ENCODE results near the gene PTPN14. TPM values are rescaled to one million over a fixed set of nuclear protein-coding genes. Genes with fewer than 3 reads are reported as not detected.

The PTPN14 gene
- total RNA-seq, 2 experiments from 2014 or later = 0.92 to 1.3 TPM

DNA sequence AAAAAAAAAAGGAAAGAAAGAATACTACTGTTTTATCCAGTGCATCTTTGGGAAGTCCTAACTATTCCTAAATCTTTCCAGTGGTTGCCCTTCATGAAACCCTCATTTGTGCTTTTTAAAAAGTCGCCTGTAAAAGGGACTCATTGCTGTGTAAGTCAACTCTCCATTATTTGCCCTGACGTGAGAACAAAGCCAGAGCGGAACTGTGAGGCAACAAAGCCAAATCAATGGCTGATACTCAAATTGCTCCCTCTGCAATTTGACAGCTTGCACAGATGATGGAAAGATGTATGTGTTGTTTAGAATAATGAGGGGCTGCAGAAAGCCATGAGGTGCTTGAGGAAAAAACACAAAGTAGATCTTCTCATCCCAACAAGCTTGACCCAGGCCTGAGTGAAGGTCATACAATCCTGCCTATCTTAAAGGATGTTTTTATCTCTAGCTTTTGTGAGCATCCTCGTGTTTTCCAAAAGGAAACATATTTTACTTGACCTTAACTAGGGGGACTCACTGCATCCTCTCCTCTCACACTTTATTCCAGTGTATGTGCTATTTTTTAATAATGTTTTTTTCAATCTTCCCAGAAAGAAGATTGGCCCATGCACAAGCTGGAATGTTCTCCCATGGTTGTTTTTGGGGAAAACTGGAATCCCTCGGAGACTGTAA is 237.1 kb downstream of the PTPN14 start:
- Mint-ChIP-seq H3K4me3 (no peak overlapping the region), H3K36me3 (peaks cover 7% of the 10 kb centered on the region), H3K4me1 (peaks cover 15% of the 10 kb centered on the region), H3K27ac (no peak overlapping the region), H3K9me3 (no peaks in the 10 kb centered on the region), H3K27me3 (no peaks in the 10 kb centered on the region)
- no peak for DNase-seq

GRCh38 chr1:214312530-214313051 is 238.8 kb downstream of the PTPN14 start:
- no peak overlapping the region for H3K27ac Mint-ChIP-seq
- H3K9me3 Mint-ChIP-seq = no peaks in the 10 kb centered on the region
- H3K36me3 Mint-ChIP-seq = peaks cover 3% of the 10 kb centered on the region
- H3K27me3 Mint-ChIP-seq = no peaks in the 10 kb centered on the region
- peaks cover 22% of the 10 kb centered on the region for H3K4me1 Mint-ChIP-seq
- no peak for DNase-seq
- H3K4me3 Mint-ChIP-seq = no peak overlapping the region

GRCh38 chr1:214310777-214311690 is 240.4 kb downstream of the PTPN14 start:
- DNase-seq = no peak
- peaks cover 3% of the 10 kb centered on the region for H3K36me3 Mint-ChIP-seq
- peaks cover 22% of the 10 kb centered on the region for H3K4me1 Mint-ChIP-seq
- H3K27me3 Mint-ChIP-seq = no peaks in the 10 kb centered on the region
- H3K27ac Mint-ChIP-seq = no peak overlapping the region
- peak overlapping the region; percentile 48 for H3K4me3 Mint-ChIP-seq
- H3K9me3 Mint-ChIP-seq = no peaks in the 10 kb centered on the region

GRCh38 chr1:214310010-214310409 is 241.4 kb downstream of the PTPN14 start:
- Mint-ChIP-seq H3K27me3 (no peaks in the 10 kb centered on the region), H3K36me3 (peaks cover 3% of the 10 kb centered on the region), H3K4me1 (peaks cover 22% of the 10 kb centered on the region), H3K9me3 (no peaks in the 10 kb centered on the region), H3K27ac (no peak overlapping the region), H3K4me3 (no peak overlapping the region)
- DNase-seq = no peak

GRCh38 chr1:214306269-214306668 is 245.1 kb downstream of the PTPN14 start:
- Mint-ChIP-seq H3K9me3 (no peaks in the 10 kb centered on the region), H3K27ac (no peak overlapping the region), H3K36me3 (peaks cover 2% of the 10 kb centered on the region), H3K4me1 (peaks cover 32% of the 10 kb centered on the region), H3K4me3 (no peak overlapping the region), H3K27me3 (no peaks in the 10 kb centered on the region)
- DNase-seq = no peak

GRCh38 chr1:214305164-214305751 is 246.1 kb downstream of the PTPN14 start:
- peaks cover 2% of the 10 kb centered on the region for H3K36me3 Mint-ChIP-seq
- no peak overlapping the region for H3K27ac Mint-ChIP-seq
- peaks cover 28% of the 10 kb centered on the region for H3K4me1 Mint-ChIP-seq
- DNase-seq = no peak
- no peaks in the 10 kb centered on the region for H3K27me3 Mint-ChIP-seq
- H3K9me3 Mint-ChIP-seq = no peaks in the 10 kb centered on the region
- H3K4me3 Mint-ChIP-seq = no peak overlapping the region

- Mint-ChIP-seq H3K9me3 (no peaks in the 10 kb centered on the region), H3K4me1 (peaks cover 16% of the 10 kb centered on the region), H3K27ac (no peak overlapping the region), H3K27me3 (no peaks in the 10 kb centered on the region), H3K36me3 (peaks cover 2% of the 10 kb centered on the region), H3K4me3 (no peak overlapping the region)
- no peak for DNase-seq
These were observed 248.1 kb downstream of the PTPN14 start for GRCh38 chr1:214303141-214303930.

DNA sequence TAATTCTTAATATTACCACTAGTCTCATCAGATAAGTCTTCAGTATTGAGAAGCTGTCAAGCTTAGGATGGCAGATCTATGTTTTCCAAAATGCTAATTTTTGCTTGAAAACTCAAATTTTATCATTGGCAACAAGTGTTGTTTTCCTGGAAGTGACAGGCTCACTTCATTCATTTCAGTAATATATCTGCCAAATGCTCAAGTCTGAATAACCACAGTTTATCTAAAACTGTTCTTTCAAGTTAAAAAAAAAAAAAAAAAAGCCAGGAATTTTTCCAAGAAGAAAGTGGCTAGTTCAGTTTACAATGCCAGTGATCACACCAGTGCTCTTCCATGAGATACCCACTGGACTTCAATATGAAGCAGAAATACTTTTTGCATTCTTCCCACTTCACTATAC is 249.9 kb downstream of the PTPN14 start:
- H3K4me3 Mint-ChIP-seq = no peak overlapping the region
- H3K9me3 Mint-ChIP-seq = no peaks in the 10 kb centered on the region
- peaks cover 10% of the 10 kb centered on the region for H3K36me3 Mint-ChIP-seq
- H3K27ac Mint-ChIP-seq = no peak overlapping the region
- no peak for DNase-seq
- H3K27me3 Mint-ChIP-seq = no peaks in the 10 kb centered on the region
- H3K4me1 Mint-ChIP-seq = peaks cover 21% of the 10 kb centered on the region

DNA sequence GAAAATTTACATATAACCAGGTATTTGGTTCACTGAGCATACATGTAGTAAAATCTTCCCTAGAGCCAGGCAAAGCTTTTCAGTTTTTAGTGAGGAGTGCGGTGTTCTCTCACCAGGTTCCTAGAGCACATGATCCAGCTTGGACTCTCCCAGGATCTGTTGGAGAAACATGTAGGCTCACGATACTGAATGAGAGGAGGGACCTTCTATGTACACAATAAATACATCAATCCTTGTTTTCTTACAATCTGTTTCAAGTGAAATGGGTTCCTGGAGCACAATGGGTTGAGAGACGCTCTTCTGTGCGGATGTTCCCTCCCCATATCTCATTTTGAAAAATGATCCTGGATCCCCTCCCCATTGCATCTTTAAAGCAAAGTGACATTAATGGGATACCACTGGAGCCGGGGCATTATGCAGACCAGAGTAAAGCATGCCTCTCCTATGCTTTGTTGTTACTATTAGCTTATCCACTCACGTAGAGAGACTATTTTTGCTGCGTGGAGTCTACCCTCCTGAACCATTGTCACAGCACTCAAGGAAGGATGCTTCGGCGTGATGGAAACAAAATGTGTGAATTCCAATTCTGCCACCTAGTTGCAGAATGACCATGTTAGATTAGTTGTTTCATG is 251.1 kb downstream of the PTPN14 start:
- Mint-ChIP-seq H3K9me3 (no peaks in the 10 kb centered on the region), H3K4me1 (peaks cover 30% of the 10 kb centered on the region), H3K27ac (no peak overlapping the region), H3K4me3 (no peak overlapping the region), H3K36me3 (peaks cover 10% of the 10 kb centered on the region), H3K27me3 (no peaks in the 10 kb centered on the region)
- DNase-seq = no peak

Other genes starting within 250 kb of the PTPN14 start
- gene CENPF, start 51.6 kb upstream of the PTPN14 start, total RNA-seq = 10 to 100 TPM; 70.6 to 79.4 TPM